ENCODE results near the gene FBXO28. TPM values are rescaled to one million over a fixed set of nuclear protein-coding genes. Genes with fewer than 3 reads are reported as not detected.

The FBXO28 gene
- total RNA-seq, 1 experiment from 2014 or later, result 36.6 TPM

DNA sequence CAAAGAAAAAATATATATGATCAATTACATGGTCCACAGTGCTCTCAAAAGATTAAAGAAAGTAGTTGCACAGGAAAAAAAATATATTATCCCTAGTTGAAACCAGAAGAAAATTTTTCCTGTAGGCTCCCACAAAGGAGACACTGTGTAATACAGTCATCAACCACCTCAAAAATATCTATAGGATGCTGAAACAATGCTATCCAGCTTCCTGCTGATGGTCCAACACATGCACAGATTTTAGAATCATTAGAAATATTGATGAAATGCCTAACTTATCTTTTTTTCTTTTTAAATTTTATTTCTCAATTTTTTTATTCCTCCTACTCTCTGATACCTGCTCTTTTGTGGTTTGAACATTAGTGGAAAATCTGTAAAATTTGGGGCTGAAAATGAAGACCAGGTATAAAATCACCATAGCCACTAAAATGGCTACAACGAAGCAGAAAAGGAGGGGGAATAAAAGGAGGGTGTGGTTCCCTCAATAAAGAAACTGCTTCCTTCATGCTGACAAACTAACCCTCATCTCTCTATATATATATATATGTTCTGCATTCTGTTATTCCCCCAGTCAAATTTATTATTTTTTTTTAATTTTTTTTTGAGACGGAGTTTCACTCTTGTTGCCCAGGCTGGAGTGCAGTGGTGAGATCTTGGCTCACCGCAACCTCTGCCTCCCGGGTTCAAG is 28.3 kb upstream of the FBXO28 start:
- in situ Hi-C loops (cut with HindIII; ENCODE audit: low pct_unique_long_range_greater_than_20kb, low sequenced_read_pairs), result no loop called here
- no peak for DNase-seq (ENCODE audit: low read depth, low spot score)
- TF ChIP-seq SIN3A (IDR thresholded peaks at IDR 0.05; ENCODE audit: borderline replicate concordance, insufficient read depth, low read depth, low read length) (no peak), POLR2AphosphoS5 (IDR thresholded peaks at IDR 0.05; ENCODE audit: low read depth, low read length) (no peak), TCF7L2 (IDR thresholded peaks at IDR 0.05; ENCODE audit: low read depth, low read length) (no peak)
- TF ChIP-seq, protein P1, sequence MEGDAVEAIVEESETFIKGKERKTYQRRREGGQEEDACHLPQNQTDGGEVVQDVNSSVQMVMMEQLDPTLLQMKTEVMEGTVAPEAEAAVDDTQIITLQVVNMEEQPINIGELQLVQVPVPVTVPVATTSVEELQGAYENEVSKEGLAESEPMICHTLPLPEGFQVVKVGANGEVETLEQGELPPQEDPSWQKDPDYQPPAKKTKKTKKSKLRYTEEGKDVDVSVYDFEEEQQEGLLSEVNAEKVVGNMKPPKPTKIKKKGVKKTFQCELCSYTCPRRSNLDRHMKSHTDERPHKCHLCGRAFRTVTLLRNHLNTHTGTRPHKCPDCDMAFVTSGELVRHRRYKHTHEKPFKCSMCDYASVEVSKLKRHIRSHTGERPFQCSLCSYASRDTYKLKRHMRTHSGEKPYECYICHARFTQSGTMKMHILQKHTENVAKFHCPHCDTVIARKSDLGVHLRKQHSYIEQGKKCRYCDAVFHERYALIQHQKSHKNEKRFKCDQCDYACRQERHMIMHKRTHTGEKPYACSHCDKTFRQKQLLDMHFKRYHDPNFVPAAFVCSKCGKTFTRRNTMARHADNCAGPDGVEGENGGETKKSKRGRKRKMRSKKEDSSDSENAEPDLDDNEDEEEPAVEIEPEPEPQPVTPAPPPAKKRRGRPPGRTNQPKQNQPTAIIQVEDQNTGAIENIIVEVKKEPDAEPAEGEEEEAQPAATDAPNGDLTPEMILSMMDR (IDR thresholded peaks at IDR 0.05), result no peak
- TF ChIP-seq, protein P2, sequence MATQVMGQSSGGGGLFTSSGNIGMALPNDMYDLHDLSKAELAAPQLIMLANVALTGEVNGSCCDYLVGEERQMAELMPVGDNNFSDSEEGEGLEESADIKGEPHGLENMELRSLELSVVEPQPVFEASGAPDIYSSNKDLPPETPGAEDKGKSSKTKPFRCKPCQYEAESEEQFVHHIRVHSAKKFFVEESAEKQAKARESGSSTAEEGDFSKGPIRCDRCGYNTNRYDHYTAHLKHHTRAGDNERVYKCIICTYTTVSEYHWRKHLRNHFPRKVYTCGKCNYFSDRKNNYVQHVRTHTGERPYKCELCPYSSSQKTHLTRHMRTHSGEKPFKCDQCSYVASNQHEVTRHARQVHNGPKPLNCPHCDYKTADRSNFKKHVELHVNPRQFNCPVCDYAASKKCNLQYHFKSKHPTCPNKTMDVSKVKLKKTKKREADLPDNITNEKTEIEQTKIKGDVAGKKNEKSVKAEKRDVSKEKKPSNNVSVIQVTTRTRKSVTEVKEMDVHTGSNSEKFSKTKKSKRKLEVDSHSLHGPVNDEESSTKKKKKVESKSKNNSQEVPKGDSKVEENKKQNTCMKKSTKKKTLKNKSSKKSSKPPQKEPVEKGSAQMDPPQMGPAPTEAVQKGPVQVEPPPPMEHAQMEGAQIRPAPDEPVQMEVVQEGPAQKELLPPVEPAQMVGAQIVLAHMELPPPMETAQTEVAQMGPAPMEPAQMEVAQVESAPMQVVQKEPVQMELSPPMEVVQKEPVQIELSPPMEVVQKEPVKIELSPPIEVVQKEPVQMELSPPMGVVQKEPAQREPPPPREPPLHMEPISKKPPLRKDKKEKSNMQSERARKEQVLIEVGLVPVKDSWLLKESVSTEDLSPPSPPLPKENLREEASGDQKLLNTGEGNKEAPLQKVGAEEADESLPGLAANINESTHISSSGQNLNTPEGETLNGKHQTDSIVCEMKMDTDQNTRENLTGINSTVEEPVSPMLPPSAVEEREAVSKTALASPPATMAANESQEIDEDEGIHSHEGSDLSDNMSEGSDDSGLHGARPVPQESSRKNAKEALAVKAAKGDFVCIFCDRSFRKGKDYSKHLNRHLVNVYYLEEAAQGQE (IDR thresholded peaks at IDR 0.05; ENCODE audit: insufficient read depth in 1 of 2, low read depth in 2 of 2, low read length in 1 of 2), result no peak
- Histone ChIP-seq H3K27ac (ENCODE audit: low read length) (no peak overlapping the region), H3K4me3 (ENCODE audit: low read depth in 2 of 2, low read length in 2 of 2) (no peak overlapping the region), H3K36me3 (ENCODE audit: control insufficient read depth, insufficient read depth, low read length) (no peaks in the 10 kb centered on the region), H3K27me3 (ENCODE audit: control insufficient read depth, insufficient read depth, low read length) (no peaks in the 10 kb centered on the region), H3K4me1 (ENCODE audit: control insufficient read depth, insufficient read depth, low read length) (no peaks in the 10 kb centered on the region), H3K9me3 (ENCODE audit: control insufficient read depth, insufficient read depth, low read depth, low read length) (no peaks in the 10 kb centered on the region)
- intact Hi-C loops (cut with micrococcal nuclease; ENCODE audit: unreplicated experiment), result no loop called here
- CTCF ChIA-PET, result no interaction called here
- no peak for ATAC-seq
- POLR2A ChIA-PET, result no interaction called here
- BruUV-seq (replicated peaks), result no TSS peak

- intact Hi-C loops (cut with micrococcal nuclease; ENCODE audit: unreplicated experiment), result no loop called here
- BruUV-seq (replicated peaks), result no TSS peak
- CTCF ChIA-PET, result interaction anchor here (0.7 kb wide), 1 partner anchor 19 kb away, joined by 3 read pairs; no protein-coding TSS in a partner anchor
These were observed 26.6 kb upstream of the FBXO28 start for GRCh38 chr1:224087286-224087794.

More at GRCh38 chr1:224087286-224087794, 26.6 kb upstream of the FBXO28 start:
- Histone ChIP-seq H3K27ac (ENCODE audit: low read length) (no peak overlapping the region), H3K4me1 (ENCODE audit: control insufficient read depth, insufficient read depth, low read length) (no peaks in the 10 kb centered on the region), H3K4me3 (ENCODE audit: low read depth in 2 of 2, low read length in 2 of 2) (no peak overlapping the region), H3K9me3 (ENCODE audit: control insufficient read depth, insufficient read depth, low read depth, low read length) (no peaks in the 10 kb centered on the region), H3K36me3 (ENCODE audit: control insufficient read depth, insufficient read depth, low read length) (no peaks in the 10 kb centered on the region), H3K27me3 (ENCODE audit: control insufficient read depth, insufficient read depth, low read length) (no peaks in the 10 kb centered on the region)
- in situ Hi-C loops (cut with HindIII; ENCODE audit: low pct_unique_long_range_greater_than_20kb, low sequenced_read_pairs), result no loop called here
- TF ChIP-seq TCF7L2 (IDR thresholded peaks at IDR 0.05; ENCODE audit: low read depth, low read length) (no peak), POLR2AphosphoS5 (IDR thresholded peaks at IDR 0.05; ENCODE audit: low read depth, low read length) (no peak), SIN3A (IDR thresholded peaks at IDR 0.05; ENCODE audit: borderline replicate concordance, insufficient read depth, low read depth, low read length) (no peak)
- TF ChIP-seq, protein P2 (IDR thresholded peaks at IDR 0.05; ENCODE audit: insufficient read depth in 1 of 2, low read depth in 2 of 2, low read length in 1 of 2), result no peak
- DNase-seq (ENCODE audit: low read depth, low spot score) (no peak), ATAC-seq (no peak)
- POLR2A ChIA-PET, result no interaction called here

All from Panc1 (cell line).